HG03354 (cell line): Measurements from ENCODE around the gene ELP4.
"Not testable (repeated sequence)": the region's sequence is repeated elsewhere in the genome, so short reads cannot be mapped to it uniquely, and the experiment has no call there.

Experiments used
- ATAC-seq: cut with Tn5 transposase; IDR thresholded peaks from one replicate; pipeline ENCODE4 v1.9.1; 2021; ENCODE audit warnings: mild to moderate bottlenecking; ENCODE audit not compliant: unreplicated experiment, poor library complexity, severe bottlenecking

ELP4 gene

DNA sequence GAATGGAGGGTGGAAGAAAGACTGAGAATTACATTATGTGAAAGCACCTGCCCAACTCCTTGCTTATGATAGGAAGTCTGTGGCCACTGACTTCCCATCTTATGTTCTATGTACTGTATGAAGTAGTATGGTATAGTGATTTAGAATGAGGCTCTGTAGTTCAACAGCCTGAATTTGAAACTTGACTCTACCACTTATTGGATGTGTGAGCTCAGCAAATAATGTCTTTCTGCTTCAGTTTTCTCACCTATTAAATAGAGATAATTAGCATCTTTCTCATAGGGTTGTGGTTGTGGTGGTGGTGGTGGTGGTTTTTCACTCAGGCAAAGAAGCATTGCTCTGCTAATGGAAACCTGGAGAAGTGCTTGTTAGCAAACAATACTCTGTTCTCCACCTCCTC, 180.0 kb downstream of the ELP4 start:
- ATAC-seq = no peak

DNA sequence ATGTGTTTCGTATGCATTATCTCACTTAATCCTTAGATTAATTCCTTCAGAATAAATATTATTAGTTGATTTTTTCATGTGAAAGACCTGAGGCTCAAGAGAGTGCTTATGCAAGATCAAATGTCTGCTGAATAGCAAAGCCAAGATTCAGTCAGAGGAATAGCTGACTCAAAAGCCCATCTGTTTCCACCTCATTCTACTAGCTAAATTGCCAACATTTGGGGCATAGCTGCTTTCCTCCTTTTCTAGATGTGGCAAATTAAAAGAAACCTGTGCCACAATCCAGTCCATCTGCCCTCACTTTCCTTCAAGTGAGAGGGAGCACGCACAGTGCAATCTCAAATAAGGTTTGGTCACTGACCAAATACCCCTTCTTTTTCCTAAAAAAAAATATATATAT, 180.5 kb downstream of the ELP4 start:
- ATAC-seq = no peak

DNA sequence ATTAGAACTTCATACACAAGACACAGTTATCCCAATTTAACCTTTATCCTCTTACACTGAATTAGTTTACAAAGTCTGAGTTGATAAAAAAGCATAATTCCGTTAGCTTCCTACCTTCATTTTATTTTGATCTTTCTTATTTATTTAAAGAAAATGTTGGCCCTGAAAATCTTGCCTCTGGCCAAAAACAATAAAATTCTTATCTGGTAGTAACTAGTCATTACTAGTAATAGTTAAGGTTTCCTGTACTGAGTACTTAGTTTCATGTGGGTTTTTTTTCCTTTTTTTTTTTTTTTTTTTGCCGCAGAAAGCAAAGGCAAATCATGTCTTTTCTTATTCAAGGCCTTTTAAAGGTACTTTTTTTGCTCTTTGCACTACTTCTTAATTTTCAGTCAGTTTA, 180.9 kb downstream of the ELP4 start:
- ATAC-seq = no peak

DNA sequence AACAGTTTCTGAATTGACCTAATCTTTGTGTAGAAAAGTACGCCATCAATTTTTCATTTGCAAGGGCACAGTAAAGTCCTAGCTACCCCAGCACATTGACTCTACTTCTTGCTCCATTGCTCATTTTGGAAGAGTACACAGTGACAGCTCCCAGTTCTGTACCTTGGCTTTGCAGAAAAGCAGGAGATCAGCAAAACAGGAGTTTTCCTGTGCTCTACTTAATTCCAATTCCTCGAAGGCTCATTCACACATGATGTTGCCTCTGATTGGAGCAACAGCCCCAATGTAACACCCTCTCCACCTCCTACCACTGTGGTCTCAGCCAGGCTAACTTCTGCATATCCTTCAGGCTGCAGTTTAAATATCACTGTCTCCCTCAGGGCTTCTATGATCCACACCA, 182.9 kb downstream of the ELP4 start:
- no peak for ATAC-seq

DNA sequence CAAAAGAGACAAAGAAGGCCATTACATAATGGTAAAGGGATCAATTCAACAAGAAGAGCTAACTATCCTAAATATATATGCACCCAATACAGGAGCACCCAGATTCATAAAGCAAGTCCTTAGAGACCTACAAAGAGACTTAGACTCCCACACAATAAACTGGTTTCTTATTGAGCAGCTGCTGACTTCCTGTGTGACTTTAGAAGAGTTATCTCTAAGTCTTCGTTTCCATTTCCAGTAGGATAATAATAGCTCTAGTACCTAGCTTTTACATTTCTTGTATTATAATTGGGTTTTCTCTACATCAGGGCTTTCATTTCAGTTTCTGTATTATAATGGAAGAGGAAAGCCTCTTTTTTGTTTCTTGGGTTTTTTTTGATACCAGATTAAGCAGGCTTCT, 187.5 kb downstream of the ELP4 start:
- ATAC-seq = peak; percentile 84

DNA sequence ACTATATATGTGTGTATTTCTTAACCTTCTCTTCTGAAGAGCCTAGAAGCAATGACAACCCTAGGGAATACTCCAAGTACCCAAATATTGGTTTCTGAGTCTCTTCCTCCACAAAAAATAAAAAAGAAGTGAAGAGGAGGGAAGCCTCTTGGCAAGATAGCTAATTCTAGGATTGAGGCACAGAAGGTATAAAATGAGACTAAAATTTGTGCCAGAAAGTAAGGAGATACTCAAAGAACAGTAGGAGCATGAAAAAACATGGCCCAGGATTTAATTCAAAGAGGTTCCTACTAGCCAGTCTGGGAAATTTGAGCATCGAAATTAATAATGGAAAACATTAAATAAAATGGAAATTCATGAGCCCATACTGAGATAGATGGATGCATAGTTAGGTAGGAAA, 189.5 kb downstream of the ELP4 start:
- ATAC-seq = no peak

DNA sequence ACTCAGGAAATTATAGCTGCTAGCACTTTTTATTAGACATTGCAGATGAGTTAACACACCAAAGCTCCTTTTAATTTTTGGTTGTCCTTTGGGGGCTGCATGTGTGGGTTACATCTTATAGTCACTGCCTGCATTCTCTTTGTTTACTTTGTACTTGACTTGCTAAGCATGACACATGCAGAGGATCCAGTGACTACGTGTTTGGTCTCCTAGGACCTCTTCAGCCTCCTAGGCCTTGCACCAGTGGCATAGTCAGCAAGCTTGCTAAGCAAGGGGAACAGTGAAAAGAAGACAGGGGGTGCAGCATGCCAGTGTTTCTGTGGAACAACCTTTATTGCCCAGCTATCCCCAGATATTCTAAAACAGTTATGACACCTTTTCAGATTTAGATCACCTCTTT, 193.4 kb downstream of the ELP4 start:
- no peak for ATAC-seq

DNA sequence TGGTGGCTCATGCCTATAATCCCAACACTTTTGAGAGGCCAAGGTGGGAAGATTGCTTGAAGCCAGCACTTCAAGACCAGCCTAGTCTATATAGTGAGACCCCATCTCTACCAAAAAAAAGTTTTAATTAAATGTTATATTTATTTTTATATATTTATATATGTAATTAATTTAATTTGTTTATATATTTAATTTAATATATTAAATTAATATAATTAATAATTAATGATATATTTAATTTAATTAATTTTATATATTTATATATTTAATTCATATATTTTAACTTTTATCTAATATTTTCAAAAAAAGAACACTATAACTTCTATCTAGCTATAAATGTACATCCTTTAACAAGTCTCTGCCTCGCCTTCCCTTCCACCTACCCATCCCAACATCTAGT, 196.8 kb downstream of the ELP4 start:
- ATAC-seq = no peak

DNA sequence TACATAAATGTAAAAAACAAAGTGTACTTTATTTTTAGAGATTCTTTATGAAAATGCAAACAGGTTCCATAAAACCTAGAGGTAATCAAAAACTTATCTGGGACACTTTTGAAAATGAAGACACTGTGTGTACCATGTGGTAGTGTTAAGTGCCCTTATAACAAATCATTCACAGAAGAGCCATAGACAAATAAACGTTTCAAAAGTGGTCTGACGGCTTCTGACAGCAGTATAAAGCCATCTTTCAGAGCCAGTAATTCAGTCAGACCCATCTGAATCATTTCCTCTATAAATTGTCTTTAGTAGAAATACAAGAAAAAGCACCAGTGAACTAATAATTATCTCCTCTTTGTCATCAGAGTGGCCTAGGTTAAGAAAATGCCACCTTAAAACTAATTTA, 201.6 kb downstream of the ELP4 start:
- ATAC-seq = no peak

DNA sequence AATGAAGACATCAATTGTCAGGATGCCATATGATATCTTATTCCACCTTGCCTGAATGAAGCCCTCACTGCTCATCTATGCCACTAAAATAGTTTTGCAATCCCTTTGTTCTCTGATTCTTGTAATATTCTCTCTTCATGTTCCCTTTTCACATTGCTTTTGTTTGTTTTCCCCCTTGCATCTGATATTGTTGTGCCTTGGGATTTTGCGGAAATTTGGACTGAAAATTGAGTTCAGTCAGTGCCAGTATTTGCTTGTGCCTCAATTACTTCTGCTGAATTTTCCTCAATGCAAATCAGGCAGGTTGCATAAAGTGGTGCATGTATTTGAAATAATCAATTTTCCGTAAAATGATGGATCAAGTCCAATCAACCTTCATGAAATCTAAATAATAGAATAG, 203.3 kb downstream of the ELP4 start:
- no peak for ATAC-seq

DNA sequence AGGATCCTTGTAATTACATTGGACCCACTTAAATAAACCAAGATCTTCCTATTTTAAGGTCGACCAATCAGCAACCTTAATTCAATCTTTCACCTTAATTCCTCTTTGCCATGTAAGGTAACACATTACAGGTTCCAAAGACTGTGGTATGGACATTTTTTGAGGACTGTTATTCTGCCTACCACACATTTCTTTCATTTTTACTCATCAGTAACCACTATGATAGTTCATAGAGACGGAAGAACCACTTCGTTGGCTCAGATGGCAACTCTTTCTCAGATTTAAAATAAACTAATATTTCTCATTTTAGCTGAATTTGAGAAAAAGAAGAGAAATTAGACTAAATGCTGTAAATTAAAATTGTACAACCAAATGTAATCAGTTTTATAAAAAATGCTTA, 205.3 kb downstream of the ELP4 start:
- no peak for ATAC-seq

DNA sequence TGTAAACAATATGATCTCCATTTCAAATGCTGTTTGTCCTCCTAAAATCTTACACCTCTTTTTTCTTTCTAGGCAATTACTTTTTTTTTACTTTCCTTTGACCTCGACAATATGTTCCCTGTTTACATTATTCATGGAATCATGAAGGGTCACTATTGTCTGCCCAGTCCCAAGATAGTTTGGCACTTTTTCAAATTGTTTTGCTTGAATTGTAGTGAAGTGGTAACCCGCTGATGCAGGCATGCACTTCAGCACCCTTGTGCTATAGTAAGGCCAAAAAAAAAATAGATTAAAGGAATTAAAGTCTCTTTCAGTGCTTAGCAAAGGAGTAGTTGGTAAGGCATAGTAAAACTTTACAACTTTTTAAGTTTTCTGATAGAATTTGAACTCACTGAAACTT, 210.7 kb downstream of the ELP4 start:
- ATAC-seq = no peak

DNA sequence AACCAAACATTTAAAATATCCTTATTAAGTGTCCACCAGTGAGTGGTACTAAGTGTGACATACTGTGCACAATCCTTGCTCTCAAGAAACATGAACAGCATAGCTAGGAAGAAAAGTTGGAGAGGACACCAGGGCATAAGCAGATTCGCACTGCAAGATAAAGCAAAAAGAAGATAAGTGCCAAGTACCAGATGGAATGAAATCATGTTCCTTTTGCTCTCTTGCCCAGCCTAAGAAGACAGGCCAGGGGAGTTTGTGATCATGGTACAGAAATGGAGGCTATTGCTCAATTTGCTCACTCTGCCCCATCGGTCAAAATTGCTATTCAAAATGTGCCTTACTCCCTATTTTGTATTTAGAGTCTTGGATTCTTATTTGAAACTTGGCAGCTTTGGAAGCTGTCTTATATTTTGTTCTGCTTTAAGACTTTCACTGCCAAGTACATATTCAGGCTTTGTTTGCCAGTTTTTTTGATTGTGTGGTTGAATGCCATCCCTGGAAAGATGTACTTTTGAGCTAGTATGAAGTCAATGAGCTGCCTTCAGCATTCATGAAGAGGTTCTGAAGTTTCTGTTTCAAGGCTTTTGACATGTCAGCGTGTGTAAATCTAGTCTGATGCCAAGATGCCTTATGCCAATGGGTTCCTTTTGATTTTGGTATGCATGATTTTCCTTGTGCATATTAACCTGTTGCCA, 211.3 kb downstream of the ELP4 start:
- ATAC-seq = no peak

DNA sequence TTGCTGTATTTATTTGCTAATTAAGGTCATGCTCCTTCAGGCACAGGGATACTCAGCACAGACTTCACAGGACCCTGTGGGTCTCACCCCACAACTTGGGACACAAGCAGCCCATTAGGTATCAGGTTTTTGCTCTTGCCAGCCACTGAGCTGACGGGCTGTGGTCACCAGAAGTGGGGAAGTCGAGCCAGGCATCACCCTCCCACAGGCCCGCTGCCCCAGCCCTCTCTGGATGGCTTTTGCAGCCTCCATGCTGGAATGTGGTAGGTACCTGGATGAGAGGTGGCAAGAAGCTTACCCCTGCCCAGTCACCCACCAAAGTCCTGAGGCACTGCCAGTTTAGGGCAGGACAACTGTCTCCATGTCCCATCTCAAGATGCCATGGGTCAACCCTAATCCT, 213.2 kb downstream of the ELP4 start:
- no peak for ATAC-seq

DNA sequence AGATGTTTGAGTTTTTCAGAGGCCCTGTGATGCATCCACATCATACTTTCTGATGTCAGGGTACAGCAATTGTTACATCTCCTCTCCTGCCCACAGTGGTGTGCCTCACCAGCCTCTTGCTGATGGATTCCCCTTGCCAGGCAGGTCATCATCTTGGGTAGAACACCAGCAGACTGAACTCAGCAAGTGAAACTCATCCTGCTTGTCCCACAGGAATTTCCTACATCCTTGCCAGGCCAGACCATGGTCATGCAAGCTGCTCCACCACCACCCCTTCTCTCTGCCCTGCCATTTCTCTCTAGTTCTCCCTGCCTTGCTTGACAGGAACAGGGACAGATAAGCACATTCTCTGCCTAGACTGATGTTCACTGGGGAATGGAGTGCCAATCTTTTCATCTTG, 215.6 kb downstream of the ELP4 start:
- ATAC-seq = no peak

DNA sequence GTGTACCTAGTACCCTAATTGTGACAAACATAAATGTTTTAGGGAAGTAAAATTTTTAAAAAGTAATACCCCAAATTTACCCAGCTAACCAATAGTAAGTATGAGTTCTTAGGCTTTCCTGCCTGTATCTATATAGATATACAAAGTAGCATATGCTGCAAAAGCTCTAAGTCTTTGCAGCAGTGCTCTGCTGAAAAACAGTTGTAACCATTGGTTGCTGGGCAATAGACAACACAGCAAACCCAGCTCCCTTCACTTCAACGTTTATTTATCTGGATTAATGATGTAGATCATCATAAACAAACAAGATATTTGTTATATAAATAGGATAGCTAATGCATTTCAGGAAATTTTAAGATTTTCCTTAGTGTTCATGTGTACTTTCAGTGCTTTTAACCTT, 218.9 kb downstream of the ELP4 start:
- ATAC-seq = no peak

DNA sequence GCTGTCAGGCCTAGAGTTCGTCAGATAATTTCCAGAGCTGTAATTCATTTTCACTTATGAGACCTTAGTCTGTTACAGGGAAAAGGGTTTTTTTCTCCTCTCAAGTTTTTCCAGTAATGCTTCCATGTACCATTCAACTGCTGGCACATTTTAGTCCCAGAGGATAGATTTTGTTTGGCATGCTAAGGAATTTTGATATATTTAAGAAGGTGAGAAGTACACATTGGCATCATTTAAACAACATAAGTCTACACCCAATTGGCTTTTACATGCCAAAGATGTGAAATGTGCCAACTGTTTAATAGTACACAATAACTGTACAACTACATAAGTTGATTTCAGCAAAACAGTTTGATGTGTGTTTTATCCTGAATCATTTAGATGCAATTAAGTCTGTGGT, 230.6 kb downstream of the ELP4 start:
- ATAC-seq = no peak

DNA sequence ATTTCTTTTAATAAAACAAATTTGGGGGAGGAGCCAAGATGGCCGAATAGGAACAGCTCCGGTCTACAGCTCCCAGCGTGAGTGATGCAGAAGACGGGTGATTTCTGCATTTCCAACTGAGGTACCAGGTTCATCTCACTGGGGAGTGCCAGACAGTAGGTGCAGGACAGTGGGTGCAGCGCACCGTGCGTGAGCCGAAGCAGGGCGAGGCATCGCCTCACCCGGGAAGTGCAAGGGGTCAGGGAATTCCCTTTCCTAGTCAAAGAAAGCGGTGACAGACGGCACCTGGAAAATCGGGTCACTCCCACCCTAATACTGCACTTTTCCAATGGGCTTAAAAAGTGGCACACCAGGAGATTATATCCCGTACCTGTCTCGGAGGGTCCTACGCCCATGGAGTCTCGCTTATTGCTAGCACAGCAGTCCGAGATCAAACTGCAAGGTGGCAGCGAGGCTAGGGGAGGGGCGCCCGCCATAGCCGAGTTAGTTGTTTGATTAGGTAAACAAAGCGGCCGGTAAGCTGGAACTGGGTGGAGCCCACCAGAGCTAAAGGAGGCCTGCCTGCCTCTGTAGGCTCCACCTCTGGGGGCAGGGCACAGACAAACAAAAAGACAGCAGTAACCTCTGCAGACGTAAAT, 231.3 kb downstream of the ELP4 start:
- not testable (repeated sequence) for ATAC-seq

DNA sequence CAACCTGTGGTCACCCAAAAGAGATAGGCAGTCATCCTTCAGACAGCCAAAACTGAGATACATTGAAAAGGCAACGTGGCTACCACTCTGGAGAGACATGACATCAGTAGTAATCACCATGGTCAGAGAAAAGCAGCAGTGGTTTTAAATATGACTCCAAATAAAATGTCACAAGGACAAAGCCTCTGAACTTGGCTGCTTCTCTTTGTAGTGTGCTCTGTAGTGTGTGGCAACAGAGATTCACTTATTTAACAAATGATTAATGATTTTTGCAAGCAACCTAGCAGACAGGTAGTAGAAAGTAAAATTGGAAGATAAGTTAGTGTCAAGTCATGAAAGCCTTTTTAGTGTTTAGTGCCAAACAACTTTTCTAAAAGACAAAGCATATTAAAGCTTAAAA, 238.0 kb downstream of the ELP4 start:
- ATAC-seq = no peak

DNA sequence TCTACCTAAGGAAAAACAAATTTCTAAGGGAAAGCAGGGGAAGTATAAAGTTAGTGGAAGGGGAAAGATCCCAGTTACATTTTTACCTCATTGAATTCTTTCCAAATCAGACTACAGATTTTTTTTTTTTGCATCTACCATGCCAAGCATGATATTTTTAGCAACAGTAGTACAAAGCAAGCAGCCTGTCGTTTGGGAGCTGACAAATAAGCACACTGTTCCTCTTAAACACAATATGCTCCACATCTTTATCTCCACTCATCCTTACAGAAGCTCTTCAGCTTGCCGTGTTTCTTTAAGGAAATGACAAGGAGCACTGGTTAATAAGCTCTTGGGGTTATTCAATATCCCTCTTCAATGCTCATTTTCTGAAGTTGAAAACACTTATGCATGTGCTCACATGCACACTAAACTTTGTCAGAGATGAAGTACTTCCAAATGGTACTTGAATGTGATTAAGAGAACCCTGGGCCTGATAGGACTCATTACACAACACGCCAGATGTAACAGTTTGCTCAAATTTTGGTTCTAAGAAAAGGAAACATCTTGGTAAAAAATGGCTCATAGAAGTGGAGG, 247.8 kb downstream of the ELP4 start:
- ATAC-seq = no peak

DNA sequence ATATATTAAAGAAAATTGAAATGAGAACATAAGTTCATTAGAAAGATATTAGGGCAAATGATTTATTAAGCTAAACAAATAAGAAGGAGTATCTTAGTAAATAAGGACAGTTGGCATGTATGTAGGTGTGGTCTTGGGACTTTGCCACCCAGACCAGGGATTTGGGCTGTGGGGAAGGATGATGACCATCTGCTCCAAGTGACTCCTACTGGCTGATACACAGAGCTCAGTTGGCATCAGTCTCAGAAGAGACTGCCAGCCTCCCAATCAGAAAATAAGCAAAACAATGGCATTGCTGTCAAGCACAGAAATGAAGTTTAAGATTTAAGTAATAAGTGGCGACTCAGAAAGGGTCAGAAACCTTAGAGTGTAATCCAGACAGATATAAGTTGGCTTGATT, 252.1 kb downstream of the ELP4 start:
- no peak for ATAC-seq

DNA sequence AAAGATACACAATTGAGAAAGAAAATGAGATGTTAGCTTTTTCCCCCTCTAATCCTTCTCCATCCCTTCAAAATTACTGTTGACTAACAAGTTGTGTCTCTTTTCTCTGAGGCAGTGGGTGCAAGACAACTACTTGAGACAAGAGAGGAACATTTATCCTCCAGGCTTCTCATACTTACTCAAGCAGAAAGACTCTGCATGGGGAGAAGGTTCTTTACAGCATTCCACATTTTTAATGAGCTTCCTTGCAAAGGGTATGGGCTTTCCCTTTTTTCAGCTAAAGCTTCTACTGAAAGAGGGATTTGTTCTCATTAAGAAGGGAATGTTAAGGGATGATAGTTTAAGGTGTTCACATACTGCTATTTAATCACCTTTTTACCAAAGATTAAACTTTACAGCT, 253.7 kb downstream of the ELP4 start:
- no peak for ATAC-seq
